ENCODE data around the gene PLAAT5. TPM values are rescaled to one million over a fixed set of nuclear protein-coding genes. Genes with fewer than 3 reads are reported as not detected.

Gene PLAAT5
- total and polyA plus RNA-seq, 2 of the 13 experiments (the other 11 are each of a cell fraction or from before 2014, with no cell fraction given) = not detected

DNA sequence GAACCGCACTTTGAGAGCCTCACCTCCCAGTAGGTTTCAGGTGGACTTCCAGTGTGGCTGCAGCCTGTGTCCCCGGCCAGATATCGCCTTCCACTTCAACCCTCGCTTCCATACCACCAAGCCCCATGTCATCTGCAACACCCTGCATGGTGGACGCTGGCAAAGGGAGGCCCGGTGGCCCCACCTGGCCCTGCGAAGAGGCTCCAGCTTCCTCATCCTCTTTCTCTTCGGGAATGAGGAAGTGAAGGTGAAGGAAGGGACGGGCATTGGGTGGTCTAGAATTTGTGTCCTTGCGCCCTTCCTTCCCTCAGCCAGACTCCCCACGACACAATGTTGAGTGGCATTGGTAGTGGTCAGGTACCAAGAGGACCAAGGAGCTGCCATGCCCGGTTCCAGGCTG is 17.8 kb upstream of the PLAAT5 start:
- POLR2A ChIA-PET = interaction anchor here (0.6 kb wide), 1 partner anchor 139 kb away, joined by 4 read pairs; the partner anchor contains the start of gene SLC22A9
- intact Hi-C loops (cut with micrococcal nuclease; ENCODE audit: unreplicated experiment) (loop anchor here (1.0 kb wide), 1 partner anchor 29 kb away; no protein-coding TSS in a partner anchor), in situ Hi-C loops (cut with HindIII; ENCODE audit: extremely low pct_ligation_motif_present, low pct_unique_long_range_greater_than_20kb) (no loop called here)
- 46% methylated on average over 12 of the region's 12 CpGs for WGBS (ENCODE audit: low lambda C conversion rate)
- no TSS peak for BruUV-seq (replicated peaks)
- H3K4me2 ChIP-seq (ENCODE audit: low read depth, low read length) = no peak overlapping the region
- no peak overlapping the region for H2AFZ ChIP-seq (ENCODE audit: low read length)
- TF ChIP-seq NR2C2 (CRISPR knock-in tag; IDR thresholded peaks at IDR 0.05; ENCODE audit: borderline replicate concordance) (no peak), ZNF382 (CRISPR knock-in tag; IDR thresholded peaks at IDR 0.05; ENCODE audit: borderline replicate concordance) (no peak), ZNF20 (CRISPR knock-in tag; IDR thresholded peaks at IDR 0.05) (no peak), ASH2L (IDR thresholded peaks at IDR 0.05; ENCODE audit: insufficient read length, low read depth, low read length) (no peak), DNMT1 (CRISPR knock-in tag; IDR thresholded peaks at IDR 0.05) (no peak), ARNT2 (CRISPR knock-in tag; IDR thresholded peaks at IDR 0.05; ENCODE audit: low read depth) (no peak), ZNF549 (CRISPR knock-in tag; IDR thresholded peaks at IDR 0.05) (no peak), AHR (CRISPR knock-in tag; IDR thresholded peaks at IDR 0.05) (no peak), ZSCAN12 (CRISPR knock-in tag; IDR thresholded peaks at IDR 0.05) (no peak), ZBTB42 (CRISPR knock-in tag; IDR thresholded peaks at IDR 0.05) (no peak), ZNF296 (CRISPR knock-in tag; conservative IDR thresholded peaks at IDR 0.05) (no peak), ZNF282 (IDR thresholded peaks at IDR 0.05; ENCODE audit: partially characterized antibody) (no peak), NFYB (CRISPR knock-in tag; IDR thresholded peaks at IDR 0.05) (no peak), SRSF1 (optimal IDR thresholded peaks at IDR 0.05; ENCODE audit: low read depth, low read length) (no peak), ELF4 (CRISPR knock-in tag; IDR thresholded peaks at IDR 0.05; ENCODE audit: borderline replicate concordance) (no peak)
- TF ChIP-seq, protein P1, sequence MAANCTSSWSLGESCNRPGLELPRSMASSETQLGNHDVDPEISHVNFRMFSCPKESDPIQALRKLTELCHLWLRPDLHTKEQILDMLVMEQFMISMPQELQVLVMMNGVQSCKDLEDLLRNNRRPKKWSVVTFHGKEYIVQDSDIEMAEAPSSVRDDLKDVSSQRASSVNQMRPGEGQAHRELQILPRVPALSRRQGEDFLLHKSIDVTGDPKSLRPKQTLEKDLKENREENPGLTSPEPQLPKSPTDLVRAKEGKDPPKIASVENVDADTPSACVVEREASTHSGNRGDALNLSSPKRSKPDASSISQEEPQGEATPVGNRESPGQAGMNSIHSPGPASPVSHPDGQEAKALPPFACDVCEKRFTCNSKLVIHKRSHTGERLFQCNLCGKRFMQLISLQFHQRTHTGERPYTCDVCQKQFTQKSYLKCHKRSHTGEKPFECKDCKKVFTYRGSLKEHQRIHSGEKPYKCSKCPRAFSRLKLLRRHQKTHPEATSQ (CRISPR knock-in tag; IDR thresholded peaks at IDR 0.05; ENCODE audit: borderline replicate concordance) = no peak
- TF ChIP-seq, protein P2, sequence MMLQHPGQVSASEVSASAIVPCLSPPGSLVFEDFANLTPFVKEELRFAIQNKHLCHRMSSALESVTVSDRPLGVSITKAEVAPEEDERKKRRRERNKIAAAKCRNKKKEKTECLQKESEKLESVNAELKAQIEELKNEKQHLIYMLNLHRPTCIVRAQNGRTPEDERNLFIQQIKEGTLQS (CRISPR knock-in tag; IDR thresholded peaks at IDR 0.05) = no peak
- TF ChIP-seq, protein P3, sequence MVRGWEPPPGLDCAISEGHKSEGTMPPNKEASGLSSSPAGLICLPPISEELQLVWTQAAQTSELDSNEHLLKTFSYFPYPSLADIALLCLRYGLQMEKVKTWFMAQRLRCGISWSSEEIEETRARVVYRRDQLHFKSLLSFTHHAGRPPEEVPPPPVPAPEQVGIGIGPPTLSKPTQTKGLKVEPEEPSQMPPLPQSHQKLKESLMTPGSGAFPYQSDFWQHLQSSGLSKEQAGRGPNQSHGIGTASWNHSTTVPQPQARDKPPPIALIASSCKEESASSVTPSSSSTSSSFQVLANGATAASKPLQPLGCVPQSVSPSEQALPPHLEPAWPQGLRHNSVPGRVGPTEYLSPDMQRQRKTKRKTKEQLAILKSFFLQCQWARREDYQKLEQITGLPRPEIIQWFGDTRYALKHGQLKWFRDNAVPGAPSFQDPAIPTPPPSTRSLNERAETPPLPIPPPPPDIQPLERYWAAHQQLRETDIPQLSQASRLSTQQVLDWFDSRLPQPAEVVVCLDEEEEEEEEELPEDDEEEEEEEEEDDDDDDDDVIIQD (CRISPR knock-in tag; IDR thresholded peaks at IDR 0.05; ENCODE audit: low read depth) = no peak
- TF ChIP-seq, protein P4, sequence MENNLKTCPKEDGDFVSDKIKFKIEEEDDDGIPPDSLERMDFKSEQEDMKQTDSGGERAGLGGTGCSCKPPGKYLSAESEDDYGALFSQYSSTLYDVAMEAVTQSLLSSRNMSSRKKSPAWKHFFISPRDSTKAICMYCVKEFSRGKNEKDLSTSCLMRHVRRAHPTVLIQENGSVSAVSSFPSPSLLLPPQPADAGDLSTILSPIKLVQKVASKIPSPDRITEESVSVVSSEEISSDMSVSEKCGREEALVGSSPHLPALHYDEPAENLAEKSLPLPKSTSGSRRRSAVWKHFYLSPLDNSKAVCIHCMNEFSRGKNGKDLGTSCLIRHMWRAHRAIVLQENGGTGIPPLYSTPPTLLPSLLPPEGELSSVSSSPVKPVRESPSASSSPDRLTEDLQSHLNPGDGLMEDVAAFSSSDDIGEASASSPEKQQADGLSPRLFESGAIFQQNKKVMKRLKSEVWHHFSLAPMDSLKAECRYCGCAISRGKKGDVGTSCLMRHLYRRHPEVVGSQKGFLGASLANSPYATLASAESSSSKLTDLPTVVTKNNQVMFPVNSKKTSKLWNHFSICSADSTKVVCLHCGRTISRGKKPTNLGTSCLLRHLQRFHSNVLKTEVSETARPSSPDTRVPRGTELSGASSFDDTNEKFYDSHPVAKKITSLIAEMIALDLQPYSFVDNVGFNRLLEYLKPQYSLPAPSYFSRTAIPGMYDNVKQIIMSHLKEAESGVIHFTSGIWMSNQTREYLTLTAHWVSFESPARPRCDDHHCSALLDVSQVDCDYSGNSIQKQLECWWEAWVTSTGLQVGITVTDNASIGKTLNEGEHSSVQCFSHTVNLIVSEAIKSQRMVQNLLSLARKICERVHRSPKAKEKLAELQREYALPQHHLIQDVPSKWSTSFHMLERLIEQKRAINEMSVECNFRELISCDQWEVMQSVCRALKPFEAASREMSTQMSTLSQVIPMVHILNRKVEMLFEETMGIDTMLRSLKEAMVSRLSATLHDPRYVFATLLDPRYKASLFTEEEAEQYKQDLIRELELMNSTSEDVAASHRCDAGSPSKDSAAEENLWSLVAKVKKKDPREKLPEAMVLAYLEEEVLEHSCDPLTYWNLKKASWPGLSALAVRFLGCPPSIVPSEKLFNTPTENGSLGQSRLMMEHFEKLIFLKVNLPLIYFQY (CRISPR knock-in tag; IDR thresholded peaks at IDR 0.05; ENCODE audit: borderline replicate concordance) = no peak
- no peaks in the 10 kb centered on the region for H3K79me2 ChIP-seq (ENCODE audit: insufficient read depth, low read length)
- DNase-seq (ENCODE audit: low spot score) (no peak), FAIRE-seq (no peak), ATAC-seq (no peak)
- H3K9me3 ChIP-seq (ENCODE audit: low read length) = no peaks in the 10 kb centered on the region
- H4K20me1 ChIP-seq (ENCODE audit: insufficient read depth, low read length) = no peaks in the 10 kb centered on the region
- CTCF ChIA-PET (ENCODE audit: low intra/inter-chr PET ratio, low total read pairs) = interaction anchor here (1.7 kb wide), 1 partner anchor 29 kb away, joined by 21 read pairs; no protein-coding TSS in a partner anchor
- no peak overlapping the region for H3K9ac ChIP-seq (ENCODE audit: insufficient read depth, low read depth, low read length)
- peaks cover 5 to 39% of the 10 kb centered on the region in 2 experiments; a peak in 4 of 5 replicates for H3K27me3 ChIP-seq (ENCODE audit: control insufficient read depth in 1 of 2, insufficient read depth in 2 of 2, low read length in 2 of 2)
- H3K4me3 ChIP-seq (replicated peaks in 1 of 3; ENCODE audit: insufficient read depth in 1 of 3, low read depth in 2 of 3, low read length in 3 of 3) = no peak overlapping the region
- no peaks in the 10 kb centered on the region for H3K36me3 ChIP-seq (replicated peaks in 1 of 2; ENCODE audit: control insufficient read depth in 1 of 2, insufficient read depth in 2 of 2, low read length in 2 of 2)
- H3K4me1 ChIP-seq (ENCODE audit: insufficient read depth, low read length) = no peaks in the 10 kb centered on the region
- H3K27ac ChIP-seq (ENCODE audit: extremely low read length, insufficient read depth, low read length) = no peak overlapping the region

All from HepG2 (cell line).